ENCODE data around the gene URB2. TPM values are rescaled to one million over a fixed set of nuclear protein-coding genes. Genes with fewer than 3 reads are reported as not detected.

Gene URB2
- total RNA-seq, 1 experiment from 2014 or later: 24.6 TPM

DNA sequence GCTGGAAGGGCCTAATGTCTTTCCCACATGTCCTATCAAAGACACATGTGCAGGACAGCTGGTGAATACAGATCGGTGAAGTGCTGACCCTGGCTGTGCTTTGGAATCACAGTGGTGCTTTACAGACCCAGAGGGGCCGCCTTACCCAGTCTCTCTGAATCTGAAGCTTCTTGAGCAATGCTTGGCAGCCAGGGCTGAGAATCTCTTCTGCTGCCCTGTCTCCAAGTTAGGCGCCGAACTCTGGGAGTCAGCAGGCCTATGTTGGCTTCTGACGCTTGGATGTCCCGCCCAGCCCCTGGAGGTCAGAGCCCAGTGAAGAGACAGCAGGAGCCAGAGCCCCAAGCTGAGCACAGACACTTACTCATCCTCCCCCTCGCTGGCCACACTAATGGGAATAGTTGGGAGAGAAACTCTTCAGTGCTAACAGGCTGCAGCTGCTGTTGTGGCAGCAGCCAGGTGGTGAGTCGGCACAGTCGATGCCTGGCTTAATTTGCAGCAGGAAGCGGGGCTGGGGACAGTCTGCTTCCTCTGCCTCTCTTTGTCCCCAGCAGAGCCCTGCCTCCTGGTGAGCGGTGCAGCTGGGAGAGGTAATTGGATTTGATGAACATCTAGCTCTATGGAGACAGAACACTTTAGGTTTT, 68.1 kb downstream of the URB2 start (continued):
- TF ChIP-seq, protein P1, sequence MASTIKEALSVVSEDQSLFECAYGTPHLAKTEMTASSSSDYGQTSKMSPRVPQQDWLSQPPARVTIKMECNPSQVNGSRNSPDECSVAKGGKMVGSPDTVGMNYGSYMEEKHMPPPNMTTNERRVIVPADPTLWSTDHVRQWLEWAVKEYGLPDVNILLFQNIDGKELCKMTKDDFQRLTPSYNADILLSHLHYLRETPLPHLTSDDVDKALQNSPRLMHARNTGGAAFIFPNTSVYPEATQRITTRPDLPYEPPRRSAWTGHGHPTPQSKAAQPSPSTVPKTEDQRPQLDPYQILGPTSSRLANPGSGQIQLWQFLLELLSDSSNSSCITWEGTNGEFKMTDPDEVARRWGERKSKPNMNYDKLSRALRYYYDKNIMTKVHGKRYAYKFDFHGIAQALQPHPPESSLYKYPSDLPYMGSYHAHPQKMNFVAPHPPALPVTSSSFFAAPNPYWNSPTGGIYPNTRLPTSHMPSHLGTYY (CRISPR knock-in tag; IDR thresholded peaks at IDR 0.05): no peak
- TF ChIP-seq ZNF121 (CRISPR knock-in tag; IDR thresholded peaks at IDR 0.05) (peak; percentile 63), ZBTB21 (CRISPR knock-in tag; IDR thresholded peaks at IDR 0.05; ENCODE audit: borderline replicate concordance) (peak; percentile 68), NFATC4 (CRISPR knock-in tag; IDR thresholded peaks at IDR 0.05) (no peak), ELF4 (CRISPR knock-in tag; IDR thresholded peaks at IDR 0.05; ENCODE audit: low read depth) (no peak), NFYB (CRISPR knock-in tag; conservative IDR thresholded peaks at IDR 0.05; ENCODE audit: low read depth) (no peak), TEAD4 (CRISPR knock-in tag; IDR thresholded peaks at IDR 0.05) (no peak), FOXK1 (CRISPR knock-in tag; IDR thresholded peaks at IDR 0.05) (peak; percentile 66), FOXP1 (CRISPR knock-in tag; IDR thresholded peaks at IDR 0.05; ENCODE audit: borderline replicate concordance) (no peak), NFE2L1 (CRISPR knock-in tag; IDR thresholded peaks at IDR 0.05) (peak; percentile 48; the same call in 1 of the 2 replicates), CREB1 (CRISPR knock-in tag; IDR thresholded peaks at IDR 0.05) (peak; percentile 87), ZNF263 (CRISPR knock-in tag; IDR thresholded peaks at IDR 0.05; ENCODE audit: low read depth) (no peak), RORB (CRISPR knock-in tag; IDR thresholded peaks at IDR 0.05) (no peak), ZNF423 (CRISPR knock-in tag; IDR thresholded peaks at IDR 0.05) (peak; percentile 98), CREM (CRISPR knock-in tag; IDR thresholded peaks at IDR 0.05) (no peak), ETV6 (CRISPR knock-in tag; IDR thresholded peaks at IDR 0.05) (no peak; the same call in 1 of the 2 replicates), EMX1 (CRISPR knock-in tag; IDR thresholded peaks at IDR 0.05) (no peak), ESRRA (CRISPR knock-in tag; IDR thresholded peaks at IDR 0.05; ENCODE audit: borderline replicate concordance) (no peak)
- TF ChIP-seq, protein P2, sequence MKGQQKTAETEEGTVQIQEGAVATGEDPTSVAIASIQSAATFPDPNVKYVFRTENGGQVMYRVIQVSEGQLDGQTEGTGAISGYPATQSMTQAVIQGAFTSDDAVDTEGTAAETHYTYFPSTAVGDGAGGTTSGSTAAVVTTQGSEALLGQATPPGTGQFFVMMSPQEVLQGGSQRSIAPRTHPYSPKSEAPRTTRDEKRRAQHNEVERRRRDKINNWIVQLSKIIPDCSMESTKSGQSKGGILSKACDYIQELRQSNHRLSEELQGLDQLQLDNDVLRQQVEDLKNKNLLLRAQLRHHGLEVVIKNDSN (CRISPR knock-in tag; IDR thresholded peaks at IDR 0.05): no peak
- TF ChIP-seq, protein P3, sequence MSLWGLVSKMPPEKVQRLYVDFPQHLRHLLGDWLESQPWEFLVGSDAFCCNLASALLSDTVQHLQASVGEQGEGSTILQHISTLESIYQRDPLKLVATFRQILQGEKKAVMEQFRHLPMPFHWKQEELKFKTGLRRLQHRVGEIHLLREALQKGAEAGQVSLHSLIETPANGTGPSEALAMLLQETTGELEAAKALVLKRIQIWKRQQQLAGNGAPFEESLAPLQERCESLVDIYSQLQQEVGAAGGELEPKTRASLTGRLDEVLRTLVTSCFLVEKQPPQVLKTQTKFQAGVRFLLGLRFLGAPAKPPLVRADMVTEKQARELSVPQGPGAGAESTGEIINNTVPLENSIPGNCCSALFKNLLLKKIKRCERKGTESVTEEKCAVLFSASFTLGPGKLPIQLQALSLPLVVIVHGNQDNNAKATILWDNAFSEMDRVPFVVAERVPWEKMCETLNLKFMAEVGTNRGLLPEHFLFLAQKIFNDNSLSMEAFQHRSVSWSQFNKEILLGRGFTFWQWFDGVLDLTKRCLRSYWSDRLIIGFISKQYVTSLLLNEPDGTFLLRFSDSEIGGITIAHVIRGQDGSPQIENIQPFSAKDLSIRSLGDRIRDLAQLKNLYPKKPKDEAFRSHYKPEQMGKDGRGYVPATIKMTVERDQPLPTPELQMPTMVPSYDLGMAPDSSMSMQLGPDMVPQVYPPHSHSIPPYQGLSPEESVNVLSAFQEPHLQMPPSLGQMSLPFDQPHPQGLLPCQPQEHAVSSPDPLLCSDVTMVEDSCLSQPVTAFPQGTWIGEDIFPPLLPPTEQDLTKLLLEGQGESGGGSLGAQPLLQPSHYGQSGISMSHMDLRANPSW (CRISPR knock-in tag; conservative IDR thresholded peaks at IDR 0.05; ENCODE audit: low read depth): no peak
- TF ChIP-seq, protein P4, sequence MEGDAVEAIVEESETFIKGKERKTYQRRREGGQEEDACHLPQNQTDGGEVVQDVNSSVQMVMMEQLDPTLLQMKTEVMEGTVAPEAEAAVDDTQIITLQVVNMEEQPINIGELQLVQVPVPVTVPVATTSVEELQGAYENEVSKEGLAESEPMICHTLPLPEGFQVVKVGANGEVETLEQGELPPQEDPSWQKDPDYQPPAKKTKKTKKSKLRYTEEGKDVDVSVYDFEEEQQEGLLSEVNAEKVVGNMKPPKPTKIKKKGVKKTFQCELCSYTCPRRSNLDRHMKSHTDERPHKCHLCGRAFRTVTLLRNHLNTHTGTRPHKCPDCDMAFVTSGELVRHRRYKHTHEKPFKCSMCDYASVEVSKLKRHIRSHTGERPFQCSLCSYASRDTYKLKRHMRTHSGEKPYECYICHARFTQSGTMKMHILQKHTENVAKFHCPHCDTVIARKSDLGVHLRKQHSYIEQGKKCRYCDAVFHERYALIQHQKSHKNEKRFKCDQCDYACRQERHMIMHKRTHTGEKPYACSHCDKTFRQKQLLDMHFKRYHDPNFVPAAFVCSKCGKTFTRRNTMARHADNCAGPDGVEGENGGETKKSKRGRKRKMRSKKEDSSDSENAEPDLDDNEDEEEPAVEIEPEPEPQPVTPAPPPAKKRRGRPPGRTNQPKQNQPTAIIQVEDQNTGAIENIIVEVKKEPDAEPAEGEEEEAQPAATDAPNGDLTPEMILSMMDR (IDR thresholded peaks at IDR 0.05): no peak
- TF ChIP-seq, protein P5, sequence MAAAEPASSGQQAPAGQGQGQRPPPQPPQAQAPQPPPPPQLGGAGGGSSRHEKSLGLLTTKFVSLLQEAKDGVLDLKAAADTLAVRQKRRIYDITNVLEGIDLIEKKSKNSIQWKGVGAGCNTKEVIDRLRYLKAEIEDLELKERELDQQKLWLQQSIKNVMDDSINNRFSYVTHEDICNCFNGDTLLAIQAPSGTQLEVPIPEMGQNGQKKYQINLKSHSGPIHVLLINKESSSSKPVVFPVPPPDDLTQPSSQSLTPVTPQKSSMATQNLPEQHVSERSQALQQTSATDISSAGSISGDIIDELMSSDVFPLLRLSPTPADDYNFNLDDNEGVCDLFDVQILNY (CRISPR knock-in tag; IDR thresholded peaks at IDR 0.05): no peak
- TF ChIP-seq, protein P6, sequence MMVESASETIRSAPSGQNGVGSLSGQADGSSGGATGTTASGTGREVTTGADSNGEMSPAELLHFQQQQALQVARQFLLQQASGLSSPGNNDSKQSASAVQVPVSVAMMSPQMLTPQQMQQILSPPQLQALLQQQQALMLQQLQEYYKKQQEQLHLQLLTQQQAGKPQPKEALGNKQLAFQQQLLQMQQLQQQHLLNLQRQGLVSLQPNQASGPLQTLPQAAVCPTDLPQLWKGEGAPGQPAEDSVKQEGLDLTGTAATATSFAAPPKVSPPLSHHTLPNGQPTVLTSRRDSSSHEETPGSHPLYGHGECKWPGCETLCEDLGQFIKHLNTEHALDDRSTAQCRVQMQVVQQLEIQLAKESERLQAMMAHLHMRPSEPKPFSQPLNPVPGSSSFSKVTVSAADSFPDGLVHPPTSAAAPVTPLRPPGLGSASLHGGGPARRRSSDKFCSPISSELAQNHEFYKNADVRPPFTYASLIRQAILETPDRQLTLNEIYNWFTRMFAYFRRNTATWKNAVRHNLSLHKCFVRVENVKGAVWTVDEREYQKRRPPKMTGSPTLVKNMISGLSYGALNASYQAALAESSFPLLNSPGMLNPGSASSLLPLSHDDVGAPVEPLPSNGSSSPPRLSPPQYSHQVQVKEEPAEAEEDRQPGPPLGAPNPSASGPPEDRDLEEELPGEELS (CRISPR knock-in tag; IDR thresholded peaks at IDR 0.05): peak; percentile 68; the same call in 1 of the 2 replicates
- TF ChIP-seq, protein P7, sequence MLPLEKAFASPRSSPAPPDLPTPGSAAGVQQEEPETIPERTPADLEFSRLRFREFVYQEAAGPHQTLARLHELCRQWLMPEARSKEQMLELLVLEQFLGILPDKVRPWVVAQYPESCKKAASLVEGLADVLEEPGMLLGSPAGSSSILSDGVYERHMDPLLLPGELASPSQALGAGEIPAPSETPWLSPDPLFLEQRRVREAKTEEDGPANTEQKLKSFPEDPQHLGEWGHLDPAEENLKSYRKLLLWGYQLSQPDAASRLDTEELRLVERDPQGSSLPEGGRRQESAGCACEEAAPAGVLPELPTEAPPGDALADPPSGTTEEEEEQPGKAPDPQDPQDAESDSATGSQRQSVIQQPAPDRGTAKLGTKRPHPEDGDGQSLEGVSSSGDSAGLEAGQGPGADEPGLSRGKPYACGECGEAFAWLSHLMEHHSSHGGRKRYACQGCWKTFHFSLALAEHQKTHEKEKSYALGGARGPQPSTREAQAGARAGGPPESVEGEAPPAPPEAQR (CRISPR knock-in tag; IDR thresholded peaks at IDR 0.05): no peak
- TF ChIP-seq, protein P8, sequence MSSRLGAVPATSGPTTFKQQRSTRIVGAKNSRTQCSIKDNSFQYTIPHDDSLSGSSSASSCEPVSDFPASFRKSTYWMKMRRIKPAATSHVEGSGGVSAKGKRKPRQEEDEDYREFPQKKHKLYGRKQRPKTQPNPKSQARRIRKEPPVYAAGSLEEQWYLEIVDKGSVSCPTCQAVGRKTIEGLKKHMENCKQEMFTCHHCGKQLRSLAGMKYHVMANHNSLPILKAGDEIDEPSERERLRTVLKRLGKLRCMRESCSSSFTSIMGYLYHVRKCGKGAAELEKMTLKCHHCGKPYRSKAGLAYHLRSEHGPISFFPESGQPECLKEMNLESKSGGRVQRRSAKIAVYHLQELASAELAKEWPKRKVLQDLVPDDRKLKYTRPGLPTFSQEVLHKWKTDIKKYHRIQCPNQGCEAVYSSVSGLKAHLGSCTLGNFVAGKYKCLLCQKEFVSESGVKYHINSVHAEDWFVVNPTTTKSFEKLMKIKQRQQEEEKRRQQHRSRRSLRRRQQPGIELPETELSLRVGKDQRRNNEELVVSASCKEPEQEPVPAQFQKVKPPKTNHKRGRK (CRISPR knock-in tag; IDR thresholded peaks at IDR 0.05; ENCODE audit: borderline replicate concordance): no peak
- TF ChIP-seq, protein P9, sequence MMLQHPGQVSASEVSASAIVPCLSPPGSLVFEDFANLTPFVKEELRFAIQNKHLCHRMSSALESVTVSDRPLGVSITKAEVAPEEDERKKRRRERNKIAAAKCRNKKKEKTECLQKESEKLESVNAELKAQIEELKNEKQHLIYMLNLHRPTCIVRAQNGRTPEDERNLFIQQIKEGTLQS (CRISPR knock-in tag; conservative IDR thresholded peaks at IDR 0.05): no peak

Measured in WTC11 (cell line).